Caco-2 (cell line): ENCODE measurements around the gene ZNF579. TPM values are rescaled to one million over a fixed set of nuclear protein-coding genes. Genes with fewer than 3 reads are reported as not detected.

Experiments used
- BruUV-seq: library from RNA; stranded (reverse); fragments of 400-500 nt; replicated peaks from 2 replicates; lab custom pipeline; 2021; lab: Mats Ljungman, UMichigan
- CTCF ChIA-PET: fragments of 300-600 bp; sonication (Branson Sonifier 250); formaldehyde crosslinking; loops from one replicate; lab custom pipeline; 2022; ENCODE audit warnings: antibody characterized with exemption; lab: Charles Lee
- POLR2A ChIA-PET: fragments of 300-600 bp; sonication (Branson Sonifier 250); formaldehyde crosslinking; loops from one replicate; lab custom pipeline; 2022; ENCODE audit warnings: antibody characterized with exemption; lab: Charles Lee
- DNase-seq, 2 experiments: peaks; one replicate each; pipeline versions ENCODE4 v3.0.0 to v3.0.0-alpha.2; 2020 to 2022
- H3K27me3 ChIP-seq: replicated peaks from 2 replicates; pipeline ENCODE4 v1.6.0; 2011; ENCODE audit warnings: low read length; ENCODE audit not compliant: control insufficient read depth, insufficient read depth
- H3K36me3 ChIP-seq: 2 replicates; pipeline ENCODE4 v1.5.1; 2011; ENCODE audit warnings: low read length; ENCODE audit not compliant: control insufficient read depth, insufficient read depth
- H3K4me1 ChIP-seq: fragments of 250-450 bp; sonication (Bioruptor Pico); 2 replicates; pipeline ENCODE4 v1.5.1; 2020; ENCODE audit warnings: mild to moderate bottlenecking
- H3K4me3 ChIP-seq: 2 replicates; pipeline ENCODE4 v1.5.1; 2011; ENCODE audit warnings: low read depth, mild to moderate bottlenecking, control low read depth, low read length
- H3K9me3 ChIP-seq: fragments of 250-450 bp; sonication (Bioruptor Pico); 2 replicates; pipeline ENCODE4 v1.5.1; 2020; ENCODE audit warnings: mild to moderate bottlenecking, moderate library complexity
- H3K27ac Mint-ChIP-seq: one replicate; pipeline ENCODE4 v1.8.0; 2022; ENCODE audit warnings: mixed read lengths; ENCODE audit not compliant: unreplicated experiment
- H3K27me3 Mint-ChIP-seq: one replicate; pipeline ENCODE4 v1.8.0; 2022; ENCODE audit warnings: mixed read lengths; ENCODE audit not compliant: insufficient read depth, unreplicated experiment
- H3K36me3 Mint-ChIP-seq: one replicate; pipeline ENCODE4 v1.8.0; 2022; ENCODE audit warnings: mild to moderate bottlenecking, mixed read lengths; ENCODE audit not compliant: insufficient read depth, unreplicated experiment
- H3K4me1 Mint-ChIP-seq: one replicate; pipeline ENCODE4 v1.8.0; 2022; ENCODE audit warnings: low read depth, mixed read lengths; ENCODE audit not compliant: unreplicated experiment
- H3K4me3 Mint-ChIP-seq: one replicate; pipeline ENCODE4 v1.8.0; 2022; ENCODE audit warnings: mild to moderate bottlenecking, moderate library complexity, mixed read lengths; ENCODE audit not compliant: unreplicated experiment
- H3K9me3 Mint-ChIP-seq: one replicate; pipeline ENCODE4 v1.8.0; 2022; ENCODE audit warnings: mixed read lengths; ENCODE audit not compliant: unreplicated experiment
- CTCF ChIP-seq, 2 experiments: fragments of 200-600 bp in 1 of 2; IDR thresholded peaks; 1 replicate in 1 of 2; 2 replicates in 1 of 2; pipeline versions ENCODE4 v1.5.1 to v1.8.0; 2011 to 2022; ENCODE audit warnings: antibody characterized with exemption in 1 of 2, control low read depth in 1 of 2, inconsistent platforms in 1 of 2, low read depth in 1 of 2, low read length in 1 of 2, mild to moderate bottlenecking in 1 of 2, moderate library complexity in 1 of 2; ENCODE audit not compliant: insufficient read depth in 1 of 2, severe bottlenecking in 1 of 2, unreplicated experiment in 1 of 2
- intact Hi-C: fragments of 100-400 bp; cut with micrococcal nuclease; formaldehyde crosslinking; loops from one replicate; pipeline ENCODE4 v1.10.0; 2022; ENCODE audit not compliant: unreplicated experiment
- total RNA-seq: library from RNA; stranded (reverse); gene quantifications from 2 replicates; pipeline ENCODE4 v1.2.3, GENCODE V29; 2022

The ZNF579 gene
- total RNA-seq, 1 experiment from 2014 or later = 30.4 TPM

GRCh38 chr19:55530996-55531395 is 49.7 kb downstream of the ZNF579 start:
- Mint-ChIP-seq H3K4me1 (no peaks in the 10 kb centered on the region), H3K4me3 (no peak overlapping the region), H3K27me3 (no peaks in the 10 kb centered on the region), H3K9me3 (no peaks in the 10 kb centered on the region), H3K36me3 (no peaks in the 10 kb centered on the region), H3K27ac (no peak overlapping the region)
- no peaks in the 10 kb centered on the region for H3K27me3 ChIP-seq
- CTCF ChIA-PET = no interaction called here
- DNase-seq = no peak
- H3K9me3 ChIP-seq = peaks cover 3% of the 10 kb centered on the region; the same call in 1 of the 2 replicates
- POLR2A ChIA-PET = no interaction called here
- H3K4me3 ChIP-seq = no peak overlapping the region
- no TSS peak for BruUV-seq
- no peaks in the 10 kb centered on the region for H3K4me1 ChIP-seq
- intact Hi-C loops = no loop called here
- H3K36me3 ChIP-seq = no peaks in the 10 kb centered on the region
- TF ChIP-seq CTCF (IDR thresholded peaks at IDR 0.05; ENCODE audit: insufficient read depth in 1 of 2, low read depth in 1 of 2, low read length in 1 of 2, severe bottlenecking in 1 of 2, unreplicated experiment in 1 of 2) = no peak

GRCh38 chr19:55529636-55530234 is 50.9 kb downstream of the ZNF579 start:
- intact Hi-C loops = no loop called here
- Mint-ChIP-seq H3K9me3 (no peaks in the 10 kb centered on the region), H3K27me3 (no peaks in the 10 kb centered on the region), H3K4me1 (no peaks in the 10 kb centered on the region), H3K36me3 (no peaks in the 10 kb centered on the region), H3K4me3 (no peak overlapping the region), H3K27ac (no peak overlapping the region)
- no peak for DNase-seq
- Histone ChIP-seq H3K9me3 (peaks cover 3% of the 10 kb centered on the region; the same call in 1 of the 2 replicates), H3K4me3 (no peak overlapping the region), H3K4me1 (no peaks in the 10 kb centered on the region), H3K36me3 (no peaks in the 10 kb centered on the region), H3K27me3 (no peaks in the 10 kb centered on the region)
- no peak for TF ChIP-seq CTCF (IDR thresholded peaks at IDR 0.05; ENCODE audit: insufficient read depth in 1 of 2, low read depth in 1 of 2, low read length in 1 of 2, severe bottlenecking in 1 of 2, unreplicated experiment in 1 of 2)
- no TSS peak for BruUV-seq
- ChIA-PET CTCF (no interaction called here), POLR2A (no interaction called here)

GRCh38 chr19:55528030-55528803 is 52.4 kb downstream of the ZNF579 start:
- BruUV-seq = no TSS peak
- H3K9me3 ChIP-seq = peaks cover 3% of the 10 kb centered on the region; the same call in 1 of the 2 replicates
- no peak overlapping the region for H3K4me3 ChIP-seq
- TF ChIP-seq CTCF (IDR thresholded peaks at IDR 0.05; ENCODE audit: insufficient read depth in 1 of 2, low read depth in 1 of 2, low read length in 1 of 2, severe bottlenecking in 1 of 2, unreplicated experiment in 1 of 2) = no peak
- Mint-ChIP-seq H3K27me3 (no peaks in the 10 kb centered on the region), H3K4me3 (no peak overlapping the region), H3K27ac (no peak overlapping the region), H3K9me3 (no peaks in the 10 kb centered on the region), H3K4me1 (no peaks in the 10 kb centered on the region), H3K36me3 (no peaks in the 10 kb centered on the region)
- no peak for DNase-seq
- intact Hi-C loops = no loop called here
- H3K4me1 ChIP-seq = no peaks in the 10 kb centered on the region
- H3K27me3 ChIP-seq = no peaks in the 10 kb centered on the region
- H3K36me3 ChIP-seq = no peaks in the 10 kb centered on the region
- CTCF ChIA-PET = no interaction called here
- POLR2A ChIA-PET = no interaction called here
